GM12865 (cell line): ENCODE results near the gene AACS.

Experiments used
- DNase-seq: peaks from one replicate; pipeline ENCODE4 v3.0.0; 2010; ENCODE audit warnings: low read depth
- H3K4me3 ChIP-seq: 2 replicates; pipeline ENCODE4 v1.5.1; 2011; ENCODE audit warnings: mild to moderate bottlenecking, low read depth, low read length, control low read depth
- TF ChIP-seq, protein P1 (sequence below): IDR thresholded peaks from 2 replicates; pipeline ENCODE4 v1.5.1; 2011; ENCODE audit warnings: low read length, control low read depth, low read depth, inconsistent platforms; ENCODE audit not compliant: insufficient read depth; ENCODE audit errors: missing control alignments

The AACS gene

DNA sequence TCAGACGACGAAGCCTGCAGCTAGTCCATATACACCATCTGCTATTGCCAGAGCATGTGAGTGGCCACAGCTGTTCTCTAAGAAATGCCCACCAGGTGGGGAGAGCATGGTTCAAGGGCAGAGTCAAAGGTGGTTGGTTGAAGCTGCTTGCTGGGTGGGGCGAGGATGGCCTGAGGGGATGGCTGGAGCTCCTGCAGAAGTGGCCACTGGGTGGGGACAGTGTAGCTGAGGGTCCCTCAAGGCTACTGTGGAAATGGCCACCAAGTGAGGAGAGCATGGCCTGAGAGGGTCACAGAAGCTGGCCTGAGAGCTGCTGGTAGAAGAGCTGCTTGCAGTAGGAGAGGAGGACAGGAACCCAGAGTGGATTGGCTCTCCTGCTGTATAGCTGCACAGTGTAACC, 102.4 kb downstream of the AACS start:
- no peak for DNase-seq
- TF ChIP-seq, protein P1, sequence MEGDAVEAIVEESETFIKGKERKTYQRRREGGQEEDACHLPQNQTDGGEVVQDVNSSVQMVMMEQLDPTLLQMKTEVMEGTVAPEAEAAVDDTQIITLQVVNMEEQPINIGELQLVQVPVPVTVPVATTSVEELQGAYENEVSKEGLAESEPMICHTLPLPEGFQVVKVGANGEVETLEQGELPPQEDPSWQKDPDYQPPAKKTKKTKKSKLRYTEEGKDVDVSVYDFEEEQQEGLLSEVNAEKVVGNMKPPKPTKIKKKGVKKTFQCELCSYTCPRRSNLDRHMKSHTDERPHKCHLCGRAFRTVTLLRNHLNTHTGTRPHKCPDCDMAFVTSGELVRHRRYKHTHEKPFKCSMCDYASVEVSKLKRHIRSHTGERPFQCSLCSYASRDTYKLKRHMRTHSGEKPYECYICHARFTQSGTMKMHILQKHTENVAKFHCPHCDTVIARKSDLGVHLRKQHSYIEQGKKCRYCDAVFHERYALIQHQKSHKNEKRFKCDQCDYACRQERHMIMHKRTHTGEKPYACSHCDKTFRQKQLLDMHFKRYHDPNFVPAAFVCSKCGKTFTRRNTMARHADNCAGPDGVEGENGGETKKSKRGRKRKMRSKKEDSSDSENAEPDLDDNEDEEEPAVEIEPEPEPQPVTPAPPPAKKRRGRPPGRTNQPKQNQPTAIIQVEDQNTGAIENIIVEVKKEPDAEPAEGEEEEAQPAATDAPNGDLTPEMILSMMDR, result no peak
- no peak overlapping the region for H3K4me3 ChIP-seq

DNA sequence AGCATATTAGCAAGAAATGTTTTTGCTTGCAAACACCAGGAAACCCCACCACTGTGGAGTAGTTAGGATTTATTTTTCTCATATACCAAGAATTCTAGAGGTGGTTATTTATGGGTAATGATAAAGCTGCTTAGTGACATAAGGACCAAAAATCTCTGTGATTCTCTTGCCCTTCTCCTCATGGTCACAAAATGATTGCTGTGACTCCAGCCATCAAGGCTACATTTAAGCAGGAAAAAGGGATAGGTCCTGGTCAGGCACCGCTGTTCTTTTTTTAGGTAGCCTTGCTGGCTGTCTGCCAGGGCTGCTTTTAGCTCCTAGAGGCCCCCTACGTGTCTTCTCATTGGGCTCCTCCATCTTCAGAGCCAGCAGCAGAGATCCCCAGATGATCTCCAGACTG, 104.2 kb downstream of the AACS start:
- DNase-seq, result no peak
- H3K4me3 ChIP-seq, result no peak overlapping the region
- TF ChIP-seq, protein P1, result no peak

DNA sequence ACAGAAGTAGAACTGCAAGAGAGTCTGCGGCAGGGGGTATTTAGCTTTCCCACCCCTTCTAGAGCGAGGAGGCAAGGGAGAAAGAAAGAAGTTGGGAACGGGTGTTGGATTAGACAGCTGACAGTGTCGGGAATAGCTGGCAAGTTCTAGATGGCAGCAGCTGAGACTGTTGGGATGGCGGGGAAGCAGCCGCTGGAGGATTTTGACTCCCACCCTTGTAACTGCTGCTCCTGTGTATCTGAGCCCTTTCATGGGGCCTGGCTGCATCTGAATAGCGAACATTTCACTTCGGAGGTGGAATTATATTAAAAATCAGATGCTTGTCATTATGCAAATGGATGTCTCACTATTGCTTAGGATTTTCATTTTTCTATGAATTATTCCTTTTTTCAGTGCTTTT, 104.6 kb downstream of the AACS start:
- TF ChIP-seq, protein P1, result no peak
- no peak overlapping the region for H3K4me3 ChIP-seq
- DNase-seq, result no peak

DNA sequence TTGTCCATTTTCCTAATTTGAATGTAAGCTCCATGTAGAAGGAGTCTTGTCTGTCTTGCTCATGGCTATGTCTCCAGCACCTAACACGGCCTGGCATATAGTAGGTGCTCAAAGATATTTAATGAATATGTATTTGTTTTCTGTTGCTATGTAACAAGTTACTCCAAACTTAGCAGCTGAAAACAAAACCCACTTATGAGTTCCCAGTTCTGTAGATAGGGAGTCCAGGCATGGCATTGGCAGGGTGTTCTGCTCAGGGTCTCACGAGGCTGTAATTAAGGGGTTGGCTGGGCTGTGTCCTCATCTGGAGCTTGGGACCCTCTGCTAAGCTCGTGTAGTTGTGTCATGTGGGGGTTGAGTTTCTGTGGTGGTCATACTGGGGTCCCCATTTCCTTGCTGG, 106.0 kb downstream of the AACS start:
- no peak for DNase-seq
- TF ChIP-seq, protein P1, result no peak

DNA sequence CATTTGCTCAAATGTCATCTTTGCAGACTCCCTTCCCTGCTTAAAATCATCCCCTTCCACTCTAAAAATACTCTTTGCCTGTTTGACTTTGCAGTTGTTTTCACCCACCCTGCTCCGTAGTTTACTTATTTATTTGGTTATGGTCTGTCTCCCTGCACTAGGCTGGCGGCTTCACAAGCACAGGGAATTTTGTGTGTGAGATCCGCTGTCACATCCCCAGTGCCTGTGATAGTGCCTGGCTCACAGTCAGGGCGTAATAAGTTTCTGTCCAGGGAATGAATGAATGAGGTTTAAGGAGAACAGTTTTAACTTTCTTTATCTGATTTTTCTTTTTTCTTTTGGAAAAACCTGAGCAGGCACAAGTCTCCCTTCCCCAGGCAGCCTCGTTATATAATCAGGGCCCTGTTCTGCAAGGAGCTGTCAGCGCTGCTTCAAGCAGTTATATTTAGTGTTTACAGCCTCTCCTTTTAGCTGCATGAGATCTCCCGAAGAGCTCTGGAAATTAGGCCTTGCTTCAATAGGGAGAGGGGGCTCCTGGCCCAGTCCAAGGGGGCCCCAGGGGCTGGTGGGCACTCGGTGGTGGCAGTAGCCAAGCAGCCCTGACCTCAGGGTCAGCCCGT, 107.1 kb downstream of the AACS start:
- no peak overlapping the region for H3K4me3 ChIP-seq
- TF ChIP-seq, protein P1, result no peak
- no peak for DNase-seq

More for the DNA sequence above, 106.0 kb downstream of the AACS start:
- no peak overlapping the region for H3K4me3 ChIP-seq

DNA sequence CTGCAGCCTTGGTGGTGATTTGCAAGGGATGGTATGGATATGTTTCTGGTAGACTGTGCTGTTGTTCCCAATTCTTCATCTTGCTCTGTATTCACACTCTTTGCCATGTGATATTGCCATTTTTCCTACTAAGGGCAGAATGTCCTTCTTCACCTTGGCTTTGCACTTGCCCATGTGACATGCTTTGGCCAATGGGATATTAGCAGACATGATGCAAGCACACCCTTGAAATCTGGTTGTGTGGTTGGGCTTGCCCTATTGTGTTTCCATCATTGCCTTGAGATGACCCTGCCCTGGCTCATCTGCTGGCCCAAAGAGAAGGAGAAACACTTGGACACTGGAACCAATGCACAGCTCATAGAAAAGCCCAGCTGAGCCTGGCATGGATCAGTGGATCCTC, 110.3 kb downstream of the AACS start:
- DNase-seq, result no peak
- TF ChIP-seq, protein P1, result no peak
- no peak overlapping the region for H3K4me3 ChIP-seq

DNA sequence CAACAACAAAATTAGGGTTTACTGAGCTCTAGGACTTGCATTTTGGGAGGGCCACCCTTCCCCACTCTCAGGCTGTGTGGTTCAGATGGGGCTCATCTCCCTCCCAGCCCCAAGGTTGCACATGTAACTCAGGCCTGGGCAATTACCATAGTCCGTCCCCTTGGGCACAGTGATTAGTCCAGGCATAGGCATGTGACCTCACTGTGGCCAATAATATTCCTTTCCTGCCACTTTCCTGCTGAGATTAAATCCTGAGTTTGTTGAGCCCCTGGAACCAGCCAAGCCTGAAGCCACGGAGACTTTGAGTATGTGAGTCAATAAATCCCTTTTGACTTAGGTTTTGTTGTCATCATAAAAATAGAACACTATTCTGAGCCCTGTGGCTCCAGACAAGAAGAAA, 113.0 kb downstream of the AACS start:
- TF ChIP-seq, protein P1, result no peak
- no peak for DNase-seq
- no peak overlapping the region for H3K4me3 ChIP-seq
